Activated CD4-positive, alpha-beta T cell treated with anti-CD3 and anti-CD28 coated beads, Interleukin-2, amount 10 ng/mL, durations not matched to agents 7 days and 5 days (primary cell): ENCODE data around the gene TMEM233. TPM values are rescaled to one million over a fixed set of nuclear protein-coding genes. Genes with fewer than 3 reads are reported as not detected.

Experiments used
- CTCF ChIA-PET: fragments of 350-600 bp; sonication (Branson Sonifier 250); formaldehyde crosslinking; loops from one replicate; lab custom pipeline; 2021; ENCODE audit warnings: antibody characterized with exemption; lab: Charles Lee
- POLR2A ChIA-PET: fragments of 350-600 bp; sonication (Branson Sonifier 250); formaldehyde crosslinking; loops from one replicate; lab custom pipeline; 2021; ENCODE audit warnings: antibody characterized with exemption; lab: Charles Lee
- DNase-seq: peaks from one replicate; pipeline ENCODE4 v3.0.0-alpha.2; 2020
- H3K27ac Mint-ChIP-seq: one replicate; pipeline ENCODE4 v1.8.0; 2021; ENCODE audit warnings: mild to moderate bottlenecking, moderate library complexity, mixed read lengths
- H3K27me3 Mint-ChIP-seq: one replicate; pipeline ENCODE4 v1.8.0; 2021; ENCODE audit warnings: mixed read lengths
- H3K36me3 Mint-ChIP-seq: one replicate; pipeline ENCODE4 v1.8.0; 2021; ENCODE audit warnings: low read depth, mixed read lengths
- H3K4me1 Mint-ChIP-seq: one replicate; pipeline ENCODE4 v1.8.0; 2021; ENCODE audit warnings: mixed read lengths
- H3K4me3 Mint-ChIP-seq: one replicate; pipeline ENCODE4 v1.8.0; 2021; ENCODE audit warnings: mild to moderate bottlenecking, moderate library complexity, mixed read lengths
- H3K9me3 Mint-ChIP-seq: one replicate; pipeline ENCODE4 v1.8.0; 2021; ENCODE audit warnings: mixed read lengths
- total RNA-seq, 2 experiments: library from RNA; stranded (reverse); gene quantifications; one replicate each; pipeline ENCODE4 v1.2.3, GENCODE V29; 2021

The TMEM233 gene
- not detected for total RNA-seq

GRCh38 chr12:119593578-119594398 is at the start of gene TMEM233:
Gene TMEM233 (plus strand): TSS chr12:119593774. CDS start chr12:119593849, 75 bp downstream.
- no peak for DNase-seq
- H3K9me3 Mint-ChIP-seq = no peaks in the 10 kb centered on the region
- peaks cover 64% of the 10 kb centered on the region for H3K27me3 Mint-ChIP-seq
- no peaks in the 10 kb centered on the region for H3K36me3 Mint-ChIP-seq
- ChIA-PET POLR2A (no interaction called here), CTCF (no interaction called here)
- no peak within 1 kb of the TSS for H3K4me3 Mint-ChIP-seq
- H3K27ac Mint-ChIP-seq = no peak within 1 kb of the TSS
- H3K4me1 Mint-ChIP-seq = peaks cover 13% of the 10 kb centered on the region

- no peaks in the 10 kb centered on the region for H3K4me1 Mint-ChIP-seq
- ChIA-PET CTCF (interaction anchor here (0.5 to 1.0 kb wide), 3 partner anchors 9 to 1168 kb away, joined by 3 to 5 read pairs (median 3); partner anchors contain the start of gene SUDS3), POLR2A (no interaction called here)
- H3K27ac Mint-ChIP-seq = no peak overlapping the region
- H3K36me3 Mint-ChIP-seq = no peaks in the 10 kb centered on the region
- DNase-seq = peak; percentile 64
- no peaks in the 10 kb centered on the region for H3K9me3 Mint-ChIP-seq
- H3K27me3 Mint-ChIP-seq = no peaks in the 10 kb centered on the region
- H3K4me3 Mint-ChIP-seq = no peak overlapping the region
These were observed 48.6 kb upstream of the TMEM233 start for GRCh38 chr12:119544765-119545625.

GRCh38 chr12:119546340-119546739 is 47.2 kb upstream of the TMEM233 start:
- CTCF ChIA-PET = no interaction called here
- Mint-ChIP-seq H3K9me3 (no peaks in the 10 kb centered on the region), H3K27ac (no peak overlapping the region), H3K27me3 (no peaks in the 10 kb centered on the region), H3K4me3 (no peak overlapping the region), H3K36me3 (no peaks in the 10 kb centered on the region), H3K4me1 (no peaks in the 10 kb centered on the region)
- no peak for DNase-seq
- POLR2A ChIA-PET = no interaction called here

- H3K27ac Mint-ChIP-seq = no peak overlapping the region
- no peaks in the 10 kb centered on the region for H3K36me3 Mint-ChIP-seq
- H3K4me3 Mint-ChIP-seq = no peak overlapping the region
- DNase-seq = no peak
- H3K27me3 Mint-ChIP-seq = no peaks in the 10 kb centered on the region
- no peaks in the 10 kb centered on the region for H3K4me1 Mint-ChIP-seq
- POLR2A ChIA-PET = no interaction called here
- no peaks in the 10 kb centered on the region for H3K9me3 Mint-ChIP-seq
- CTCF ChIA-PET = no interaction called here
These were observed 46.6 kb upstream of the TMEM233 start for GRCh38 chr12:119547001-119547400.

- Mint-ChIP-seq H3K27me3 (peaks cover 2% of the 10 kb centered on the region), H3K4me3 (no peak overlapping the region), H3K36me3 (no peaks in the 10 kb centered on the region), H3K9me3 (peaks cover 2% of the 10 kb centered on the region), H3K27ac (no peak overlapping the region), H3K4me1 (no peaks in the 10 kb centered on the region)
- DNase-seq = no peak
- ChIA-PET POLR2A (no interaction called here), CTCF (no interaction called here)
These were observed 36.7 kb upstream of the TMEM233 start for GRCh38 chr12:119556854-119557253.

- ChIA-PET CTCF (no interaction called here), POLR2A (no interaction called here)
- no peaks in the 10 kb centered on the region for H3K36me3 Mint-ChIP-seq
- no peaks in the 10 kb centered on the region for H3K4me1 Mint-ChIP-seq
- no peaks in the 10 kb centered on the region for H3K27me3 Mint-ChIP-seq
- H3K27ac Mint-ChIP-seq = no peak overlapping the region
- H3K9me3 Mint-ChIP-seq = no peaks in the 10 kb centered on the region
- DNase-seq = no peak
- H3K4me3 Mint-ChIP-seq = no peak overlapping the region
These were observed 28.2 kb upstream of the TMEM233 start for GRCh38 chr12:119565404-119565803.

GRCh38 chr12:119570771-119571170 is 22.8 kb upstream of the TMEM233 start:
- DNase-seq = no peak
- Mint-ChIP-seq H3K4me3 (no peak overlapping the region), H3K27me3 (peaks cover 2% of the 10 kb centered on the region), H3K27ac (no peak overlapping the region), H3K36me3 (no peaks in the 10 kb centered on the region), H3K4me1 (no peaks in the 10 kb centered on the region), H3K9me3 (no peaks in the 10 kb centered on the region)
- ChIA-PET CTCF (no interaction called here), POLR2A (no interaction called here)

GRCh38 chr12:119573086-119573485 is 20.5 kb upstream of the TMEM233 start:
- POLR2A ChIA-PET = no interaction called here

GRCh38 chr12:119574255-119574654 is 19.3 kb upstream of the TMEM233 start:
- Mint-ChIP-seq H3K36me3 (no peaks in the 10 kb centered on the region), H3K27me3 (peaks cover 2% of the 10 kb centered on the region), H3K27ac (no peak overlapping the region), H3K4me1 (no peaks in the 10 kb centered on the region), H3K4me3 (no peak overlapping the region), H3K9me3 (no peaks in the 10 kb centered on the region)
- no peak for DNase-seq
- CTCF ChIA-PET = interaction anchor here (0.7 kb wide), 1 partner anchor 1789 kb away, joined by 3 read pairs; no protein-coding TSS in a partner anchor
- POLR2A ChIA-PET = no interaction called here

More at GRCh38 chr12:119573086-119573485, 20.5 kb upstream of the TMEM233 start:
- Mint-ChIP-seq H3K4me3 (no peak overlapping the region), H3K27ac (no peak overlapping the region), H3K36me3 (no peaks in the 10 kb centered on the region), H3K27me3 (peaks cover 2% of the 10 kb centered on the region), H3K4me1 (no peaks in the 10 kb centered on the region), H3K9me3 (no peaks in the 10 kb centered on the region)
- CTCF ChIA-PET = no interaction called here
- DNase-seq = no peak

GRCh38 chr12:119576118-119576810 is 17.3 kb upstream of the TMEM233 start:
- H3K27ac Mint-ChIP-seq = no peak overlapping the region
- POLR2A ChIA-PET = no interaction called here

GRCh38 chr12:119576915-119577314 is 16.7 kb upstream of the TMEM233 start:
- DNase-seq = no peak
- no peak overlapping the region for H3K27ac Mint-ChIP-seq
- H3K4me3 Mint-ChIP-seq = no peak overlapping the region
- no peaks in the 10 kb centered on the region for H3K36me3 Mint-ChIP-seq
- ChIA-PET POLR2A (no interaction called here), CTCF (no interaction called here)
- no peaks in the 10 kb centered on the region for H3K4me1 Mint-ChIP-seq
- H3K27me3 Mint-ChIP-seq = peaks cover 8% of the 10 kb centered on the region
- no peaks in the 10 kb centered on the region for H3K9me3 Mint-ChIP-seq

More at GRCh38 chr12:119576118-119576810, 17.3 kb upstream of the TMEM233 start:
- Mint-ChIP-seq H3K36me3 (no peaks in the 10 kb centered on the region), H3K4me1 (no peaks in the 10 kb centered on the region), H3K27me3 (peaks cover 3% of the 10 kb centered on the region), H3K9me3 (no peaks in the 10 kb centered on the region), H3K4me3 (no peak overlapping the region)
- DNase-seq = no peak
- CTCF ChIA-PET = no interaction called here

- Mint-ChIP-seq H3K27ac (no peak overlapping the region), H3K27me3 (peaks cover 12% of the 10 kb centered on the region), H3K36me3 (no peaks in the 10 kb centered on the region), H3K4me1 (no peaks in the 10 kb centered on the region), H3K9me3 (no peaks in the 10 kb centered on the region), H3K4me3 (no peak overlapping the region)
- CTCF ChIA-PET = no interaction called here
- POLR2A ChIA-PET = no interaction called here
- DNase-seq = no peak
These were observed 15.5 kb upstream of the TMEM233 start for GRCh38 chr12:119578112-119578511.
